Glutamatergic neuron (in vitro differentiated cells): ENCODE measurements around the gene EHBP1L1. TPM values are rescaled to one million over a fixed set of nuclear protein-coding genes. Genes with fewer than 3 reads are reported as not detected.

Source experiments
- DNase-seq: peaks from one replicate; pipeline ENCODE4 v3.0.0; 2022
- H3K27ac Mint-ChIP-seq: one replicate; pipeline ENCODE4 v1.8.0; 2020; ENCODE audit warnings: mild to moderate bottlenecking, mixed read lengths, inconsistent platforms; ENCODE audit not compliant: unreplicated experiment
- H3K27me3 Mint-ChIP-seq: one replicate; pipeline ENCODE4 v1.8.0; 2020; ENCODE audit warnings: mild to moderate bottlenecking, moderate library complexity, mixed read lengths, inconsistent platforms; ENCODE audit not compliant: unreplicated experiment
- H3K36me3 Mint-ChIP-seq: one replicate; pipeline ENCODE4 v1.8.0; 2020; ENCODE audit warnings: mild to moderate bottlenecking, mixed read lengths, inconsistent platforms; ENCODE audit not compliant: unreplicated experiment
- H3K4me1 Mint-ChIP-seq: one replicate; pipeline ENCODE4 v1.8.0; 2020; ENCODE audit warnings: mild to moderate bottlenecking, low read depth, mixed read lengths, inconsistent platforms; ENCODE audit not compliant: unreplicated experiment
- H3K4me3 Mint-ChIP-seq: one replicate; pipeline ENCODE4 v1.8.0; 2020; ENCODE audit warnings: mild to moderate bottlenecking, mixed read lengths, inconsistent platforms; ENCODE audit not compliant: unreplicated experiment
- H3K9me3 Mint-ChIP-seq: one replicate; pipeline ENCODE4 v1.8.0; 2020; ENCODE audit warnings: mild to moderate bottlenecking, moderate library complexity, mixed read lengths, inconsistent platforms; ENCODE audit not compliant: unreplicated experiment
- CTCF ChIP-seq: fragments of 200-600 bp; sonication (generic); IDR thresholded peaks from one replicate; pipeline ENCODE4 v1.5.0; 2021; ENCODE audit not compliant: partially characterized antibody, unreplicated experiment
- total RNA-seq: library from RNA; stranded (reverse); fragmentation: NEBNext Ultra II Directional; extraction: Animal tissue kit (Norgen Biotek cat#: 25700); gene quantifications from one replicate; pipeline ENCODE4 v1.2.1, GENCODE V29; 2021; ENCODE audit not compliant: unreplicated experiment

EHBP1L1 gene
- total RNA-seq, 1 donor from 2014 or later = 14.2 TPM

- no peak overlapping the region for H3K4me3 Mint-ChIP-seq
- TF ChIP-seq CTCF = no peak
- peaks cover 17% of the 10 kb centered on the region for H3K27me3 Mint-ChIP-seq
- H3K36me3 Mint-ChIP-seq = no peaks in the 10 kb centered on the region
- no peak for DNase-seq
- no peak overlapping the region for H3K27ac Mint-ChIP-seq
- H3K4me1 Mint-ChIP-seq = peaks cover 6% of the 10 kb centered on the region
- peaks cover 14% of the 10 kb centered on the region for H3K9me3 Mint-ChIP-seq
These were observed 42.9 kb downstream of the EHBP1L1 start for GRCh38 chr11:65618763-65619162.

GRCh38 chr11:65619281-65619928 is 43.6 kb downstream of the EHBP1L1 start:
- Mint-ChIP-seq H3K4me1 (peaks cover 6% of the 10 kb centered on the region), H3K36me3 (no peaks in the 10 kb centered on the region), H3K4me3 (no peak overlapping the region), H3K9me3 (peaks cover 14% of the 10 kb centered on the region), H3K27me3 (peaks cover 17% of the 10 kb centered on the region), H3K27ac (no peak overlapping the region)
- no peak for DNase-seq
- TF ChIP-seq CTCF = no peak

- Mint-ChIP-seq H3K27me3 (peaks cover 13% of the 10 kb centered on the region), H3K9me3 (peaks cover 7% of the 10 kb centered on the region), H3K4me3 (no peak overlapping the region), H3K27ac (no peak overlapping the region), H3K4me1 (peaks cover 6% of the 10 kb centered on the region), H3K36me3 (no peaks in the 10 kb centered on the region)
- no peak for DNase-seq
- TF ChIP-seq CTCF = no peak
These were observed 44.8 kb downstream of the EHBP1L1 start for GRCh38 chr11:65620666-65621065.

- Mint-ChIP-seq H3K4me1 (peaks cover 3% of the 10 kb centered on the region), H3K4me3 (no peak overlapping the region), H3K27ac (no peak overlapping the region), H3K27me3 (peaks cover 10% of the 10 kb centered on the region), H3K9me3 (peaks cover 6% of the 10 kb centered on the region), H3K36me3 (no peaks in the 10 kb centered on the region)
- TF ChIP-seq CTCF = no peak
- DNase-seq = no peak
These were observed 45.6 kb downstream of the EHBP1L1 start for GRCh38 chr11:65621460-65621859.

GRCh38 chr11:65622011-65622410 is 46.2 kb downstream of the EHBP1L1 start:
- no peak for TF ChIP-seq CTCF
- Mint-ChIP-seq H3K4me1 (no peaks in the 10 kb centered on the region), H3K27me3 (peaks cover 5% of the 10 kb centered on the region), H3K27ac (no peak overlapping the region), H3K9me3 (peaks cover 1% of the 10 kb centered on the region), H3K36me3 (no peaks in the 10 kb centered on the region), H3K4me3 (no peak overlapping the region)
- no peak for DNase-seq
